GM21423 (cell line): ENCODE data around the gene ARPIN.
"Not testable (repeated sequence)": the region's sequence is repeated elsewhere in the genome, so short reads cannot be mapped to it uniquely, and the experiment has no call there.

Source experiments
- ATAC-seq: cut with Tn5 transposase; IDR thresholded peaks from one replicate; pipeline ENCODE4 v1.9.1; 2021; ENCODE audit warnings: mild to moderate bottlenecking, moderate library complexity; ENCODE audit not compliant: unreplicated experiment

The ARPIN gene

GRCh38 chr15:89912674-89913396 is at the start of gene ARPIN:
TSS of gene ARPIN (minus strand) at chr15:89912952. CDS start at chr15:89912835, 117 bp downstream.
- no peak for ATAC-seq

DNA sequence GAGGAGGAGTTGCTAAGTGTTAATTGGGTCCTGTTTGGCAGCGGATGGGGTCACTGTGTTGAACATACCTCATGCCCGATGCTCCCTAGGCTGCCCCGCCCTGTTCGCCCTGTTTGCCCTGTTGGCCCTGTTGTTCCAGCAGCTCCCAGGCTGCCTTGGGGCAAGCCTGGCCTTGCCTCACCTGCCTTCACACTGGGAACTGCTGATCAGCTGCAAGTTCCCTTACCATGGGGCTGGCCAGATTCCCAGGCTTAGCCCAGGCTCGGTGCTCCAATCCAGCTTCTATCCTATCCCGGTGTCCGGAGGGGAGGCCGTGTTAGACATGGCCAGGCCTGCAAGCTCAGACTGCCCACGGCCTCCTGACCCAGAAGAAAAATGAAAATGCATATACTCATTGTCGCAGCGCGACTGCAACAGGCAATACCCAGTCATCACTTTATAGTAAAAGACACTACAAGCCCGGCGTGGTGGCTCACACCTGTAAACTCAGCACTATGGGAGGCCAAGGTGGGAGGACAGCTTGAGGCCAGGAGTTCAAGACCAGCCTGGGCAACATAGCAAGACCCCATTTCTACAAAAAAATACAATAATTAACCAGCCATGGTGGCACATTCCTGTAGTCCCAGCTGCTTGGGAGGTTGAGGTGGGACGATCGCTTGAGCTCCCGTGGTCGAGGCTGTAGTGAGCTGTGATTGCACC is 45.5 kb upstream of the ARPIN start:
- ATAC-seq: no peak

DNA sequence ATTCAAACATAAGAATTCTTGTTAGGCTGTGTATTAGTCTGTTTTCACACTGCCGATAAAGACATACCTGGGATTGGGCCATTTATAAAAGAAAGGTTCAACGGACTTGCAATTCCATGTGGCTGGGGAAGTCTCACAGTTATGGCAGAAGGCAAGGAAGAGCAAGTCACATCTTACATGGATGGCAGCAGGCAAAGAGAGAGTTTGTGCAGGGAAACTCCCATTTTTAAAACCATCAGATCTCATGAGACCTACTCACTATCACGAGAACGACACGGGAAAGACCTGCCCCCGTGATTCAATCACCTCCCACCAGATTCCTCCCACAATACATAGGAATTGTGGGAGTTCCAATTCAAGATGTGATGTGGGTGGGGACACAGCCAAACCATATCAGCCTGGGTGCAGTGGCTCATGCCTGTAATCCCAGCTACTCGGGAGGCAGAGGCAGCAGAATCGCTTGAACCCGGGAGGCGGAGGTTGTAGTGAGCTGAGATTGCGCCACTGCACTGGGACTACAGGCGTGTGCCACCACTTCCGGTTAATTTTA is 42.8 kb upstream of the ARPIN start:
- ATAC-seq: not testable (repeated sequence)

GRCh38 chr15:89954541-89954940 is 41.8 kb upstream of the ARPIN start:
- ATAC-seq: no peak

DNA sequence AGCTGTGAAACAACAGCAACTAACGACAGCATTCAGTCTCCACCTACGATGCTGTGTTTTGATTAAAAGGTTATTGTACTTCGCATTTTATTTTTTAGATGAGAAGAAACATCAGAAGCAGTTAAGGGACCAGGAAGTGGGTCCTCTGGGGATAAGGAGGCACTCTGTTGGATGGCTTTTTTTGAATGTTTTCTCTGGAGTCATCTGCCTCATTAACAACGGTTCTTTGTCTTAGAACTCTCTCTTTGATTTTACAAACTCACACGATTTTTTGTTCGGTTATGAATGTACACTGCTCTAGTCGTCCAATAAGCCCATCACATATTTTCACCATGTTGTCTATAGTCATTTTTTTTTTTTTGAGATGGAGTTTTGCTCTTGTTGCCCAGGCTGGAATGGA is 36.0 kb upstream of the ARPIN start:
- no peak for ATAC-seq

DNA sequence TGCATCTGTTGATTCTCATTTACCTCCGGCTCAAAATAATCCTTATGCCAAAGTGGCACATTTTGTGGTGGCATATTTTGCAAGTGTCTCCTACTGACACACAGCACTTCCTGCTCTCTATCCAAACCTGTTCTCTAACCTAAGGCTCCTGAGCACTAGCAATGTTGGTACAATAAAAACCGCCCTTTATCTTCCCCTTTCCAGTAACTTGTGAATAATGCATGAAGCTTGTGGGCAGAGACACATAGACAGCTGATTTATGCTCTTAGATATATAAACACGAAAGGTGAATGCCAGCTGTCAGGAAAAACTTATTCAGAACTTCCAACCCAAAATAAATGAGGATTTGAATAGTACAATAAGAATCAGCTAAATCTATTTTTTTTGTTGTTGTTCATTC is 34.6 kb upstream of the ARPIN start:
- no peak for ATAC-seq

DNA sequence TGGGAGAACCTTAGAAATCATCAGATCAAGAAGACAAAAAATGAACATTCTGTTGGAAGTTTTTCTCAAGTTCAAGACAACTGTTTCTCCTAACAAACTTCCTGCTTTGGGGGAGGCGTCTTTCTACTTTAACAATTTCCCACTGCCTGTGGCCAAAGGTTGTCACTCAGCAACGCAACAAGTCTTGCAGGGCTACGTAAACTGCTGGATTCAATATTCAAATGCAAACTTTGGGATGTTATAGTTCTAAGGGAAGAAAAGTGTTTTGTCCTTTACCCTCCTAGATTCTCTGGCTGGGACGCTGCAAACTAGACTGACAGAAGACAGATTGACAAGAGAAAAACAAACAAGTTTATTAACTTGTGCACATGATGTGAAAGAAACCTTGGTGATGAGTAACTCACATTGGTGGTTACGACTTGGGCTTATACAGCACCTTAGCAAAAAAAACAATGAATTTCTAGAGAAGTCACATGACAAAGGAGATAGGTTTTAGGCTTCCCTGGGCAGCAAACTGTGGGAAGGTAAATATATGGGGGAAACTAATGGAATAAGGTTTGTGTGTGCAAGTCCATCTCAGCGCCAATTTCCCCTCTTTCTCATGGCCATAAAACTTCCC is 34.0 kb upstream of the ARPIN start:
- no peak for ATAC-seq

- not testable (repeated sequence) for ATAC-seq
Observed at GRCh38 chr15:89943721-89944120, 31.0 kb upstream of the ARPIN start.

DNA sequence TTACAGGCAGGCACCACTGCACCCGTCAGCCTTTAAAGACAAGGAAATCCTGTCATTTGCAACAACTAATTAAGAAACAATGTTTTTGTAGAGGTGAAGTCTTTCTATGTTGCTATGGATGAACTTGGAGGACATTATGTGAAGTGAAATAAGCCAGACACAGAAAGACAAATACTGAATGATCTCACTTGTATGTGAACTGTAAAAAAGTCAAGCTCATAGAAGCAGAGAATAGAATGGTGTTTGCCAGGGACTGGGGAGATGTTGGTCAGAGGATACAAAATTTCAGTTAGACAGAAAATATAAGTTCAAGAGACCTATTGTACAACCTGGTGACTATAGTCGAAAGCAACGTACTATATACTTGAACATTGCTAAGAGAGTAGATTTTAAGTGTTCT is 27.2 kb upstream of the ARPIN start:
- no peak for ATAC-seq

GRCh38 chr15:89939377-89939776 is 26.6 kb upstream of the ARPIN start:
- not testable (repeated sequence) for ATAC-seq

DNA sequence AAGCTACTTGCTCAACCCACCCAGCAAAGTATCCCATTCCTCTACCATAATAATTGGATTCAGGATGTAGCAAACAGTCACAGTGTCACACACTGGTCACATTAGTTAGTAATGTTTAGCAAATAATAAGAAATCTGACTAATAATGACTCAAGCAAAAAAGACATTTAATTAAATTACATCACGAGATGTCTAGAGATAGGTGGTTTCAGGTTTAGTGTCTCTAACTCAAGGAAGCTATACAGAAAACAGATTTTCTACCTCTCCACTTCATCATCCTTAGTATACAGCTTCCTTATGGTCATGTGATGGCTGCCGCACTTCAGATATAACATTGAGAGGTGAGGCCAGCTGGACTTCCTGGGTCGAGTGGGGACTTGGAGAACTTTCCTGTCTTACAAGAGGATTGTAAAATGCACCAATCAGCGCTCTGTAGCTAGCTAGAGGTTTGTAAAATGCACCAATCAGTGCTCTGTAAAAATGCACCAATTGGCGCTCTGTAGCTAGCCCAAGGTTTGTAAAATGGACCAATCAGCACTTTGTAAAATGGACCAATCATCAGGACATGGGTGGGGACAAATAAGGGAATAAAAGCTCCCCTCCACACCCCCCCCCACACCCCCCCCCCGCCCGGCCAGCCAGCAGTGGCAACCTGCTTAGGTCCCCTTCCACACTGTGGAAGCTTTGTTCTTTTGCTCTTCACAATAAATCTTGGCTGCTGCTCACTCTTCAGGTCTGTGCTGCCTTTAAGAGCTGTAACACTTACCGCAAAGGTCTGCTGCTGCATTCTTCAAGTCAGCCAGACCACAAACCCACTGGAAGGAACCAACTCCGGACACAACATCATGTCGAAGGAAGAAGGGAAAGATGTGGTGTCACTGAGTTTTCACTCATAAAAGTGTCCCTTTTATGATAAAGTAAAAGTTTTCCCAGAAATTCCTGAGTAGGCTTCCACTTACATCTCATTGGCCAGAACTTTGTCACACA is 24.9 kb upstream of the ARPIN start:
- no peak for ATAC-seq

- ATAC-seq: no peak
Observed at GRCh38 chr15:89936786-89937265, 24.1 kb upstream of the ARPIN start.

GRCh38 chr15:89936051-89936785 is 23.5 kb upstream of the ARPIN start:
- ATAC-seq: no peak

DNA sequence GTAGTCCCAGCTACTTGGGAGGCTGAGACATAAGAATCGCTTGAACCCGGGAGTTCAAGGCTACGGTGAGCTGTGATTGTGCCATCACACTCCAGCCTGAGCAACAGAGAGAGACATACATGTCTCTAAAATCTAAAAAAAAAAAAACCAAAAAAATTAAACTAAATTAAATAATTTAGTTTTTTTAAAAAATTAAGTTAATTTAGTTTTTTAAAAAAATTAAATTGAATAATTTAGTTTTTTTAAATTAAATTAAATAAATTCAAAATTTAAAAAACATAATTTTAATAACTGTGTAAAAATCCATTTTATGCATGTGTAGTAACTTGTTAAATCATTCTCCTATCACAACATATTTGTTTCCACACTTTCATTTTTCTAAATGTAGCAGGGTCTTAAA is 20.1 kb upstream of the ARPIN start:
- no peak for ATAC-seq

DNA sequence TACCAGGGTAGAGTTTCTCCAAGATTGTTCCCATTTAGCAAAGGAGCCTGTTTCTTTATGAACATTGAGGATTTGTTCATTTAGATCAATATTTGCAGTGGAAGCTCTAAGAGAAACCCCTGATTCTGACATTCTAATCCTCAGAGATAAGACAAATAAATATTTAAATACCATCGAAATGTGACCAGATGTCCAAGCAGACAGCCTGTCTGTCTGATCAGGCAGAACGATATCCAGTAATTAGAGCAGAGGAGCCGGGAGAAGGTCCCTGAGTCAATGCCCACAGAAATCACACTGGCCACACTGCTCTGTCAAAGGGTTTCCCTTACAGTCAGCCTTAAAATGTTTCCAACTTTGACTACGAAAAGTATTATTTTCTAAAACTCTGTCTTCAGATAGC is 15.7 kb upstream of the ARPIN start:
- ATAC-seq: no peak

DNA sequence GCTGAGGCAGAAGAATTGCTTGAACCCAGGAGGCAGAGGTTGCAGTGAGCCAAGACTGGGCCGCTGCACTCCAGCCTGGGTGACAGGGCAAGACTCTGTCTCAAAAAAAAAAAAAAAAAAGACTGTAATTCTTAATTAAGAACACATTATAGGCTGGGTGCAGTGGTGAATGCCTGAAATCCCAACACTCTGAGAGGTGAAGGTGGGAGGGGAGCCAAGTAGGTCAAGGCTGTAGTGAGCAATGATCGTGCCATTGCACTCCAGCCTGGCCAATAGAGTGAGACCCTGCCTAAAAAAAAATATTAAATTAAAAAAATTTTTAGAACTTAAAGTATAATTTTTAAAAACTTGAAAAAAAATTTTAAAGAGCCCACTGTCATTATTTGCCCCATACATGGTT is 13.4 kb upstream of the ARPIN start:
- no peak for ATAC-seq

- no peak for ATAC-seq
Observed at GRCh38 chr15:89917442-89918101, 4.8 kb upstream of the ARPIN start.

- no peak for ATAC-seq
Observed at GRCh38 chr15:89916660-89917059, 3.9 kb upstream of the ARPIN start.

- ATAC-seq: no peak
Observed at GRCh38 chr15:89912145-89912673, 543 bp downstream of the ARPIN start.
